Uterus (tissue), 4 donors: ENCODE measurements around the gene PRCP. TPM values are rescaled to one million over a fixed set of nuclear protein-coding genes. Genes with fewer than 3 reads are reported as not detected.
A peak's percentile ranks its signal among the peaks of the same experiment; 100 is the strongest.
"Not testable (repeated sequence)": the region's sequence is repeated elsewhere in the genome, so short reads cannot be mapped to it uniquely, and the experiment has no call there.

Source experiments
- DNase-seq, 2 donors: peaks; one replicate each; pipeline ENCODE4 v3.0.0-alpha.2; 2019 to 2020
- H3K27ac ChIP-seq, 2 donors: fragments of 200-600 bp; sonication (generic); 1 replicate in 1 of 2; 2 replicates in 1 of 2; pipeline ENCODE4 v1.5.1; 2016 to 2018
- H3K27me3 ChIP-seq, 2 donors: fragments of 200-600 bp; sonication (generic); one replicate each; pipeline ENCODE4 v1.5.1; 2018 to 2019; ENCODE audit warnings: control low read depth in 1 of 2
- H3K36me3 ChIP-seq, 2 donors: fragments of 200-600 bp; sonication (generic); one replicate each; pipeline ENCODE4 v1.5.1; 2019; ENCODE audit warnings: control low read depth in 1 of 2
- H3K4me1 ChIP-seq, 2 donors: fragments of 200-600 bp; sonication (generic); one replicate each; pipeline ENCODE4 v1.5.1; 2018 to 2019; ENCODE audit warnings: control low read depth in 1 of 2
- H3K4me3 ChIP-seq, 2 donors: fragments of 200-600 bp; sonication (generic); 1 replicate in 1 of 2; 2 replicates in 1 of 2; pipeline ENCODE4 v1.5.1; 2018 to 2019; ENCODE audit warnings: mild to moderate bottlenecking in 1 of 2
- H3K9me3 ChIP-seq, 2 donors: fragments of 200-600 bp; sonication (generic); one replicate each; pipeline ENCODE4 v1.5.1; 2019; ENCODE audit warnings: control low read depth in 1 of 2
- CTCF ChIP-seq, 4 experiments: fragments of 200-600 bp in 2 of 4; fragments of 450-650 bp in 2 of 4; sonication (generic) in 2 of 4; IDR thresholded peaks; one replicate each; pipeline ENCODE4 v1.5.1; 2016 to 2019; ENCODE audit warnings: antibody characterized with exemption in 4 of 4, mild to moderate bottlenecking in 2 of 4, moderate library complexity in 1 of 4
- POLR2A ChIP-seq, 2 donors: fragments of 450-650 bp; IDR thresholded peaks; one replicate each; pipeline ENCODE4 v1.6.1; 2016; ENCODE audit warnings: antibody characterized with exemption in 2 of 2, mild to moderate bottlenecking in 1 of 2, moderate library complexity in 1 of 2
- intact Hi-C: fragments of 100-400 bp; cut with DNase I; formaldehyde crosslinking; loops from one replicate; pipeline ENCODE4 v1.15.1; 2023; ENCODE audit warnings: low total_unique reads
- total RNA-seq, 4 donors: library from RNA; depleted of rRNA in 3 of 4; stranded (reverse); fragments of >200 nt in 3 of 4; gene quantifications; one replicate each; pipeline versions ENCODE4 v1.1.0 to v1.2.4, GENCODE V29; 2014 to 2023
- donor health status: DM: yes; HTN: yes; CAD: no.

Gene PRCP
- 100 to 1,000 TPM in 1 of 4 donors, 10 to 100 TPM in 3; 59.9 to 206 (median 92.3) TPM for total RNA-seq

DNA sequence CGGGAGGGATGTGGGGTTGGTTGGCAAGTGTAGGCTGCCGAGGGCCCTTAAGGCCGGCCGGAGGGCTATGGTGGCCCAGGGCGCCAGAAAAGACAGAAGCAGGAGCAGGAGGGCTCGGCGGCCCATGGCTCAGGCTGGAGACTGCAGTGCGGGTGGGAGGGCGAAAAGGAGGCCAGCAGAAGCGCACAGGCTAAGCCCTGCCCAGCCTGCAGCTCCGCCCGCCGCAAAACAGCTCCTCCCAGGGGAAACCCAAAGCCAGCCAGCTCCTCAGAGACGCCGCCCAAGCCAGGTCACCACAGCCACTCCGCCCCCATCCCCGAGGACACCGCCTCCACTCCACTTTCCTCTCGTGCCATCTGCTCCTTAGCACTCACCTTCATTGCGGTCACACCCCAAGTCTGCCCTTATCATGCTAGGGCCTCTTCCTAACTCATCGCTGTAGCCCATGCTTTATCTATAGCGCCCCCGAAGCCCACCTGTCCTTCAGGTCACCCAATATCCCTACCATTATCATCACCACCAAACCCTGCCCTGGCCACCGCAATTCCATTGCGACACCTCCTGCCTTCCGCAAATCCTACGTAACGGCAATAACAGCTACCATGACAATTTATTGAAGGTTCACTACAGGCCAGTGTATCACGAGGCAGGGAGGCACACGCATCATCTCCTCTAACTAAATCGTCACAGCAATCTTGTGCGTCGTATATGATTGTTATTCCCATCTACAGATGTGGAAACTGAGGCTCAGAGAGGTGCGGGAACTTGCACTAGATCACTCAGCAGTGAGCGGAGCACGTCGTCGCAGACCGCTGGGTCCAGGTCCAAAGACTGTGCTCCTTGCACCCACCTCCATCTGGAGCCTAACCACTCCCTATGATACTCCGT lies at the start of gene PRCP:
TSS of gene PRCP (minus strand) at position 154 of the 888 bp plus-strand sequence. CDS start at position 126, 28 bp downstream.
- intact Hi-C loops, result loop anchor here (10.0 kb wide), 1 partner anchor 294 kb away; the partner anchor contains the start of gene ANKRD42
- Histone ChIP-seq H3K4me1 (peaks cover 0 to 3% of the 10 kb centered on the region in 2 donors), H3K27ac (peak within 1 kb of the TSS; percentile 95 to 96), H3K27me3 (no peaks in the 10 kb centered on the region), H3K4me3 (peak within 1 kb of the TSS; percentile 67 to 75), H3K9me3 (no peaks in the 10 kb centered on the region), H3K36me3 (no peaks in the 10 kb centered on the region)
- peak; percentile 92 to 94 for DNase-seq
- TF ChIP-seq POLR2A (IDR thresholded peaks at IDR 0.05), result peak; percentile 80 to 88
- TF ChIP-seq CTCF (IDR thresholded peaks at IDR 0.05), result no peak

GRCh38 chr11:82949352-82949751 lies 49.1 kb upstream of the PRCP start:
- Histone ChIP-seq H3K4me1 (no peaks in the 10 kb centered on the region), H3K36me3 (no peaks in the 10 kb centered on the region), H3K4me3 (no peak overlapping the region), H3K27me3 (no peaks in the 10 kb centered on the region), H3K27ac (no peak overlapping the region), H3K9me3 (no peaks in the 10 kb centered on the region)
- DNase-seq, result no peak
- TF ChIP-seq POLR2A (IDR thresholded peaks at IDR 0.05) (no peak), CTCF (IDR thresholded peaks at IDR 0.05) (no peak)
- intact Hi-C loops, result no loop called here

DNA sequence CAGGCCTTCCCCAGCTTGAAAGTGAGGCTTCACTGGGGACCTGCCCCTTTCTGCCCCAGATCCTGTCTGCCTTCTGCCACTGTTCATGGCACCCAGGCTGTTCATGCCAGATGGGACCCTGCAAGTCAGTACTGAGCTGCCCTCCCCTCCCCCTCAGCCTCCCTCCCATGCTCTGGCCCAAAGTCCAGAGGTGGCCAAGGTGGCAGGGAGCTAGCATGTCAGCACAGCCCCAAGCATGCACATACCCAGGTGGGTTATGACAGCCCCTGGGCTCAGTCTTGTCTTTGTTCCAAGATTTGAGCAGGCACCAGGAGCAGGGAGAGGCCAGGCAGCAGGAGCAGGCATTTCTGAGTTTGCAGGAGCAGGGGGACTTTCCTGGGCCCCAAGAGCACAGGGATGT lies 45.5 kb upstream of the PRCP start:
- Histone ChIP-seq H3K4me1 (no peaks in the 10 kb centered on the region), H3K36me3 (no peaks in the 10 kb centered on the region), H3K27ac (no peak overlapping the region), H3K9me3 (no peaks in the 10 kb centered on the region), H3K4me3 (no peak overlapping the region), H3K27me3 (no peaks in the 10 kb centered on the region)
- no peak for TF ChIP-seq CTCF (IDR thresholded peaks at IDR 0.05)
- no peak for TF ChIP-seq POLR2A (IDR thresholded peaks at IDR 0.05)
- no peak for DNase-seq
- intact Hi-C loops, result no loop called here

- H3K4me3 ChIP-seq, H3K4me1 ChIP-seq, H3K9me3 ChIP-seq, H3K36me3 ChIP-seq, H3K27ac ChIP-seq, H3K27me3 ChIP-seq, DNase-seq, intact Hi-C loops: not testable (repeated sequence)
Observed at GRCh38 chr11:82945041-82945440, 44.8 kb upstream of the PRCP start.

GRCh38 chr11:82944198-82944597 lies 44.0 kb upstream of the PRCP start:
- no peaks in the 10 kb centered on the region for H3K4me1 ChIP-seq
- H3K27me3 ChIP-seq, result no peaks in the 10 kb centered on the region
- no peaks in the 10 kb centered on the region for H3K36me3 ChIP-seq
- no peak overlapping the region for H3K4me3 ChIP-seq
- intact Hi-C loops, result no loop called here
- no peaks in the 10 kb centered on the region for H3K9me3 ChIP-seq
- TF ChIP-seq POLR2A (IDR thresholded peaks at IDR 0.05), result no peak
- TF ChIP-seq CTCF (IDR thresholded peaks at IDR 0.05), result no peak
- no peak overlapping the region for H3K27ac ChIP-seq
- DNase-seq, result no peak

- H3K4me1 ChIP-seq, H3K9me3 ChIP-seq, H3K36me3 ChIP-seq, H3K4me3 ChIP-seq, H3K27me3 ChIP-seq, H3K27ac ChIP-seq, DNase-seq, intact Hi-C loops: not testable (repeated sequence)
Observed at GRCh38 chr11:82943430-82943829, 43.2 kb upstream of the PRCP start.
